ENCODE data around the gene DNAAF5.

DNAAF5 gene

GRCh38 chr7:770741-771166 lies 44.3 kb downstream of the DNAAF5 start:
- no peak for DNase-seq

- DNase-seq, result no peak
Observed at GRCh38 chr7:771234-772004, 44.9 kb downstream of the DNAAF5 start.

- DNase-seq, result no peak
Observed at GRCh38 chr7:772005-772294, 45.5 kb downstream of the DNAAF5 start.

GRCh38 chr7:772392-772791 lies 45.9 kb downstream of the DNAAF5 start:
- no peak for DNase-seq

- no peak for DNase-seq
Observed at GRCh38 chr7:772861-773621, 46.5 kb downstream of the DNAAF5 start.

- DNase-seq, result no peak
Observed at GRCh38 chr7:773622-773915, 47.1 kb downstream of the DNAAF5 start.

GRCh38 chr7:774161-775109 lies 47.9 kb downstream of the DNAAF5 start:
- peak; percentile 3 for DNase-seq

- DNase-seq, result no peak
Observed at GRCh38 chr7:776381-776780, 49.9 kb downstream of the DNAAF5 start.

- no peak for DNase-seq
Observed at GRCh38 chr7:776992-777727, 50.7 kb downstream of the DNAAF5 start.

GRCh38 chr7:777728-778078 lies 51.2 kb downstream of the DNAAF5 start:
- DNase-seq, result no peak

- DNase-seq, result no peak
Observed at GRCh38 chr7:778271-778967, 51.9 kb downstream of the DNAAF5 start.

GRCh38 chr7:778968-779451 lies 52.5 kb downstream of the DNAAF5 start:
- no peak for DNase-seq

GRCh38 chr7:779480-779879 lies 53.0 kb downstream of the DNAAF5 start:
- DNase-seq, result no peak

GRCh38 chr7:780081-780480 lies 53.6 kb downstream of the DNAAF5 start:
- no peak for DNase-seq

GRCh38 chr7:780516-780915 lies 54.0 kb downstream of the DNAAF5 start:
- DNase-seq, result no peak

GRCh38 chr7:781186-781849 lies 54.8 kb downstream of the DNAAF5 start:
- DNase-seq, result no peak

- no peak for DNase-seq
Observed at GRCh38 chr7:781936-782529, 55.5 kb downstream of the DNAAF5 start.

- no peak for DNase-seq
Observed at GRCh38 chr7:782718-783449, 56.4 kb downstream of the DNAAF5 start.

GRCh38 chr7:783556-784490 lies 57.3 kb downstream of the DNAAF5 start:
- DNase-seq, result no peak
